GM19240 (cell line): Measurements from ENCODE around the gene BCORL1.

Source experiments
- DNase-seq: peaks from one replicate; pipeline ENCODE4 v3.0.0; 2011; ENCODE audit warnings: low spot score; ENCODE audit not compliant: insufficient read length

The BCORL1 gene

GRCh38 chrX:129965166-129965565, 17.3 kb upstream of the BCORL1 start:
- no peak for DNase-seq

- no peak for DNase-seq
Measured at GRCh38 chrX:129968968-129969367, 13.5 kb upstream of the BCORL1 start.

- no peak for DNase-seq
Measured at GRCh38 chrX:129976441-129976840, 6.0 kb upstream of the BCORL1 start.

GRCh38 chrX:129979207-129979920, 3.1 kb upstream of the BCORL1 start:
- no peak for DNase-seq

GRCh38 chrX:129980001-129980401, 2.4 kb upstream of the BCORL1 start:
- DNase-seq: no peak

GRCh38 chrX:129980540-129981199, 1.8 kb upstream of the BCORL1 start:
- DNase-seq: no peak

- no peak for DNase-seq
Measured at GRCh38 chrX:129981200-129981553, 1.3 kb upstream of the BCORL1 start.

- DNase-seq: no peak
Measured at GRCh38 chrX:129981752-129982299, 609 bp upstream of the BCORL1 start.

- DNase-seq: no peak
Measured at GRCh38 chrX:129983575-129984110, 1.2 kb downstream of the BCORL1 start.

- DNase-seq: no peak
Measured at GRCh38 chrX:129984111-129984958, 1.9 kb downstream of the BCORL1 start.

- DNase-seq: no peak
Measured at GRCh38 chrX:129987871-129988270, 5.4 kb downstream of the BCORL1 start.

- no peak for DNase-seq
Measured at GRCh38 chrX:129992181-129992580, 9.7 kb downstream of the BCORL1 start.

- DNase-seq: no peak
Measured at GRCh38 chrX:129996120-129996519, 13.7 kb downstream of the BCORL1 start.

GRCh38 chrX:129997086-129997485, 14.7 kb downstream of the BCORL1 start:
- DNase-seq: no peak

- no peak for DNase-seq
Measured at GRCh38 chrX:129998021-129998420, 15.6 kb downstream of the BCORL1 start.

- no peak for DNase-seq
Measured at GRCh38 chrX:130001893-130002292, 19.5 kb downstream of the BCORL1 start.

- DNase-seq: no peak
Measured at GRCh38 chrX:130002541-130002940, 20.1 kb downstream of the BCORL1 start.

GRCh38 chrX:130005089-130005807, 22.8 kb downstream of the BCORL1 start:
- no peak for DNase-seq

- DNase-seq: no peak
Measured at GRCh38 chrX:130009658-130010223, 27.3 kb downstream of the BCORL1 start.

GRCh38 chrX:130012683-130013082, 30.2 kb downstream of the BCORL1 start:
- DNase-seq: no peak

- DNase-seq: no peak
Measured at GRCh38 chrX:130013661-130014060, 31.2 kb downstream of the BCORL1 start.
